H1 (cell line): ENCODE data around the gene ZNF316. TPM values are rescaled to one million over a fixed set of nuclear protein-coding genes. Genes with fewer than 3 reads are reported as not detected.
A peak's percentile ranks its signal among the peaks of the same experiment; 100 is the strongest.

Experiments used
- CTCF ChIA-PET: fragments of 300-600 bp; sonication (Branson Sonifier 250); formaldehyde crosslinking; loops from one replicate; lab custom pipeline; 2021; ENCODE audit not compliant: partially characterized antibody; lab: Charles Lee
- POLR2A ChIA-PET: fragments of 300-600 bp; sonication (Branson Sonifier 250); formaldehyde crosslinking; loops from one replicate; lab custom pipeline; 2021; ENCODE audit warnings: inconsistent platforms; ENCODE audit not compliant: partially characterized antibody; lab: Charles Lee
- DNase-seq, 2 experiments: peaks; one replicate each; pipeline versions ENCODE4 v3.0.0 to v3.0.0-alpha.2; 2010 to 2022; ENCODE audit warnings: low spot score in 2 of 2, low read depth in 1 of 2, mixed read lengths in 1 of 2
- FAIRE-seq: peaks from 2 replicates; lab custom pipeline; 2011; peaks lifted over from hg19 to GRCh38; lab: Jason Lieb, UNC
- H2AFZ ChIP-seq: 2 replicates; pipeline ENCODE4 v1.8.1; 2012; ENCODE audit warnings: low read length, inconsistent platforms
- H2AK5ac ChIP-seq: 2 replicates; pipeline ENCODE4 v1.6.1; 2013; ENCODE audit warnings: low read depth, low read length
- H2BK120ac ChIP-seq: replicated peaks from 2 replicates; pipeline ENCODE3; 2013; ENCODE audit warnings: low read depth, low read length, inconsistent platforms
- H2BK12ac ChIP-seq: 2 replicates; pipeline ENCODE4 v1.6.1; 2013; ENCODE audit warnings: low read depth, low read length
- H2BK15ac ChIP-seq: 2 replicates; pipeline ENCODE4 v1.6.1; 2013; ENCODE audit warnings: low read length
- H2BK20ac ChIP-seq: 2 replicates; pipeline ENCODE4 v1.6.1; 2013; ENCODE audit warnings: low read length
- H2BK5ac ChIP-seq: 2 replicates; pipeline ENCODE4 v1.6.1; 2013; ENCODE audit warnings: low read depth, low read length
- H3K14ac ChIP-seq: 2 replicates; pipeline ENCODE4 v1.6.1; 2013; ENCODE audit warnings: inconsistent platforms; ENCODE audit not compliant: insufficient read length
- H3K18ac ChIP-seq: 2 replicates; pipeline ENCODE4 v1.6.1; 2013; ENCODE audit warnings: low read length; ENCODE audit errors: extremely low read depth
- H3K23ac ChIP-seq: 2 replicates; pipeline ENCODE4 v1.6.1; 2013; ENCODE audit warnings: inconsistent platforms; ENCODE audit not compliant: insufficient read length
- H3K23me2 ChIP-seq: 2 replicates; pipeline ENCODE4 v1.6.1; 2013; ENCODE audit warnings: low read depth, low read length
- H3K27ac ChIP-seq: 2 replicates; pipeline ENCODE4 v1.6.1; 2011; ENCODE audit warnings: low read depth, low read length, inconsistent platforms
- H3K27me3 ChIP-seq, 4 experiments: replicated peaks in 1 of 4; 1 replicate in 1 of 4; 2 replicates in 3 of 4; pipeline versions ENCODE4 v1.6.1 to v1.8.1; 2011 to 2013; ENCODE audit warnings: low read length in 3 of 4, mild to moderate bottlenecking in 3 of 4, inconsistent platforms in 2 of 4, mixed read lengths in 2 of 4, moderate library complexity in 1 of 4; ENCODE audit not compliant: control insufficient read depth in 3 of 4, insufficient read depth in 3 of 4; ENCODE audit errors: extremely low read depth in 1 of 4
- H3K36me3 ChIP-seq, 4 experiments: 2 replicates each; pipeline versions ENCODE4 v1.6.1 to v1.8.1; 2011 to 2013; ENCODE audit warnings: mild to moderate bottlenecking in 4 of 4, low read length in 3 of 4, moderate library complexity in 2 of 4, control low read depth in 1 of 4, inconsistent platforms in 1 of 4; ENCODE audit not compliant: insufficient read depth in 4 of 4, control insufficient read depth in 2 of 4
- H3K4ac ChIP-seq: replicated peaks from 2 replicates; pipeline ENCODE3; 2013; ENCODE audit warnings: low read length, low read depth, mixed read lengths, inconsistent platforms; ENCODE audit not compliant: insufficient read length
- H3K4me1 ChIP-seq, 4 experiments: replicated peaks in 1 of 4; 1 replicate in 1 of 4; 2 replicates in 3 of 4; pipeline versions ENCODE4 v1.6.1 to v1.8.1; 2011 to 2013; ENCODE audit warnings: low read length in 3 of 4, inconsistent platforms in 2 of 4, mixed read lengths in 1 of 4; ENCODE audit not compliant: insufficient read depth in 4 of 4, control insufficient read depth in 3 of 4
- H3K4me2 ChIP-seq, 2 experiments: 2 replicates each; pipeline versions ENCODE4 v1.6.1 to v1.8.1; 2011 to 2013; ENCODE audit warnings: low read depth in 2 of 2, low read length in 2 of 2, control low read depth in 1 of 2, inconsistent platforms in 1 of 2, mild to moderate bottlenecking in 1 of 2; ENCODE audit not compliant: insufficient read depth in 1 of 2
- H3K4me3 ChIP-seq, 4 experiments: fragments of 200-600, 300-600 bp in 1 of 4; sonication (generic), shearing (Covaris generic), sonication (Bioruptor Twin) in 1 of 4; 2 replicates each; pipeline versions ENCODE4 v1.5.1 to v1.8.1; 2011 to 2016; ENCODE audit warnings: low read length in 4 of 4, low read depth in 3 of 4, control low read depth in 2 of 4, inconsistent platforms in 2 of 4, mild to moderate bottlenecking in 2 of 4, mixed read lengths in 1 of 4, moderate library complexity in 1 of 4; ENCODE audit not compliant: insufficient read depth in 2 of 4; ENCODE audit errors: extremely low read depth in 1 of 4
- H3K56ac ChIP-seq: replicated peaks from 2 replicates; pipeline ENCODE3; 2013; ENCODE audit warnings: low read depth, mild to moderate bottlenecking, mixed read lengths, low read length, inconsistent platforms; ENCODE audit not compliant: insufficient read length
- H3K79me1 ChIP-seq: 2 replicates; pipeline ENCODE4 v1.6.1; 2013; ENCODE audit warnings: low read depth, low read length, control low read depth
- H3K79me2 ChIP-seq, 2 experiments: 2 replicates each; pipeline versions ENCODE4 v1.6.1 to v1.8.1; 2012 to 2013; ENCODE audit warnings: low read length in 2 of 2, mild to moderate bottlenecking in 2 of 2, inconsistent platforms in 1 of 2; ENCODE audit not compliant: insufficient read depth in 2 of 2, control insufficient read depth in 1 of 2
- H3K9ac ChIP-seq, 4 experiments: replicated peaks in 1 of 4; 1 replicate in 1 of 4; 2 replicates in 3 of 4; pipeline versions ENCODE4 v1.6.1 to v1.8.1; 2011 to 2013; ENCODE audit warnings: low read depth in 3 of 4, low read length in 3 of 4, control low read depth in 2 of 4, mild to moderate bottlenecking in 2 of 4, moderate library complexity in 2 of 4, inconsistent platforms in 1 of 4; ENCODE audit errors: extremely low read depth in 1 of 4
- H3K9me3 ChIP-seq, 2 experiments: 2 replicates each; pipeline versions ENCODE4 v1.6.1 to v1.8.1; 2012 to 2013; ENCODE audit warnings: mild to moderate bottlenecking in 2 of 2, moderate library complexity in 2 of 2, control low read depth in 1 of 2, inconsistent platforms in 1 of 2, low read depth in 1 of 2, low read length in 1 of 2, mixed read lengths in 1 of 2; ENCODE audit not compliant: insufficient read depth in 2 of 2
- H4K20me1 ChIP-seq, 2 experiments: replicated peaks in 1 of 2; 2 replicates each; pipeline versions ENCODE3 to v1.8.1; 2011 to 2013; ENCODE audit warnings: inconsistent platforms in 2 of 2, low read length in 2 of 2, mild to moderate bottlenecking in 1 of 2; ENCODE audit not compliant: insufficient read depth in 2 of 2, control insufficient read depth in 1 of 2
- H4K5ac ChIP-seq: 2 replicates; pipeline ENCODE4 v1.6.1; 2013; ENCODE audit warnings: low read length, low read depth, mixed read lengths, inconsistent platforms; ENCODE audit not compliant: insufficient read length
- H4K8ac ChIP-seq: 2 replicates; pipeline ENCODE4 v1.8.0; 2013; ENCODE audit warnings: mild to moderate bottlenecking, moderate library complexity, low read length, inconsistent platforms; ENCODE audit not compliant: insufficient read depth; ENCODE audit errors: extremely low read depth
- H4K91ac ChIP-seq: replicated peaks from 2 replicates; pipeline ENCODE3; 2013; ENCODE audit warnings: low read length, mixed read lengths, inconsistent platforms; ENCODE audit not compliant: insufficient read length
- PHF8 ChIP-seq: fragments of 200-600 bp; sonication (generic); conservative IDR thresholded peaks from 2 replicates; pipeline ENCODE4 v1.7.1; 2012; ENCODE audit warnings: low read depth, mild to moderate bottlenecking, inconsistent platforms, low read length, moderate library complexity
- POLR2AphosphoS5 ChIP-seq: IDR thresholded peaks from 2 replicates; pipeline ENCODE4 v1.6.1; 2011; ENCODE audit warnings: low read depth, low read length
- TAF7 ChIP-seq: optimal IDR thresholded peaks from 2 replicates; pipeline ENCODE3; 2011; ENCODE audit warnings: low read depth, mild to moderate bottlenecking, inconsistent platforms, low read length, moderate library complexity, borderline replicate concordance
- ZNF274 ChIP-seq: IDR thresholded peaks from 2 replicates; pipeline ENCODE4 v1.7.0; 2012; ENCODE audit warnings: low read length, borderline replicate concordance; ENCODE audit errors: extremely low read depth
- WGBS, 2 experiments: shearing (Covaris generic) in 1 of 2; methylation state at CpG; one replicate each; pipeline versions ENCODE4 v1.1.6 to v1.1.7; 2013 to 2015; ENCODE audit warnings: low lambda C conversion rate in 2 of 2, mixed read lengths in 2 of 2, inconsistent platforms in 1 of 2, low coverage in 1 of 2, missing lambda C conversion rate in 1 of 2; ENCODE audit not compliant: insufficient replicate concordance in 2 of 2, insufficient coverage in 1 of 2, insufficient read length in 1 of 2; ENCODE audit errors: extremely low coverage in 1 of 2, missing lambda C conversion rate in 1 of 2; 5-methylcytosine and 5-hydroxymethylcytosine counted together
- polyA plus RNA-seq, 7 experiments: library from polyadenylated mRNA; depleted of rRNA in 3 of 7; stranded (reverse) in 5 of 7; unstranded in 2 of 7; fragments of >200 nt in 5 of 7; fragments of 200-250 nt in 2 of 7; gene quantifications; 1 replicate in 5 of 7; 2 replicates in 1 of 7; 4 replicates in 1 of 7; pipeline versions ENCODE4 v1.2.1 to v1.2.3, GENCODE V29; 2011 to 2013; ENCODE audit warnings: missing spikeins in 2 of 7, mixed read lengths in 2 of 7
- total RNA-seq: library from RNA; stranded (reverse); fragmentation: NEBNext Ultra II Directional; extraction: Animal tissue kit (Norgen Biotek cat#: 25700); gene quantifications from 2 replicates; pipeline ENCODE4 v1.2.1, GENCODE V29; 2021

Gene ZNF316
- total and polyA plus RNA-seq, 2 of the 8 experiments (the other 6 are each of a cell fraction or from before 2014, with no cell fraction given): 3.6 to 13.7 TPM

DNA sequence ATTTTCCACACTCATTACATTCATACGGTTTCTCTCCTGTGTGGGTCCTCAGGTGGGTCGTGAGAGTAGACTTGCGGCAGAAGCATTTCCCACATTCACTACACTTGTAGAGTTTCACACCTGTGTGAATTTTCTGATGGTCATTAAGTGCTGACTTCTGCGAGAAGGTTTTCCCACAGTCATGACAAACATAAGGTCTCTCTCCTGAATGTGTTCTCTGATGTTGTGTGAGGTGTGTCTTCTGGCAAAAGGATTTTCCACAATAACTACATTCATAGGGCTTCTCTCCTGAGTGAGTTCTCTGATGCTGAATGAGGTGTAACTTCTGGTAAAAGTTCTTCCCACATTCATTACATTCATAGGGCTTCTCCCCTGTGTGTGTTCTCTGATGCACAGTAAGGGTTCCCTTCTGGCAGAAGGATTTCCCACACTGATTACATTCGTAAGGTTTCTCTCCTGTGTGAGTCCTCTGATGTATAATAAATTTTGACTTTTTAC, 54.5 kb downstream of the ZNF316 start:
- no peak for FAIRE-seq

More for the DNA sequence above, 54.5 kb downstream of the ZNF316 start:
- Histone ChIP-seq H2BK5ac (no peak overlapping the region), H3K9ac (no peak overlapping the region), H4K8ac (no peak overlapping the region), H2BK20ac (no peak overlapping the region), H3K4me3 (peak overlapping the region in 1 of 4 experiments; percentile 7; a peak in 1 of 8 replicates), H3K23me2 (no peaks in the 10 kb centered on the region), H2AK5ac (no peak overlapping the region), H2BK120ac (no peak overlapping the region), H2BK12ac (no peak overlapping the region), H3K4ac (no peak overlapping the region), H3K27ac (no peak overlapping the region), H4K20me1 (no peaks in the 10 kb centered on the region), H3K56ac (no peak overlapping the region), H3K79me1 (no peaks in the 10 kb centered on the region), H3K4me1 (no peaks in the 10 kb centered on the region), H3K4me2 (no peak overlapping the region), H4K5ac (no peak overlapping the region), H4K91ac (no peak overlapping the region), H3K27me3 (no peaks in the 10 kb centered on the region), H2BK15ac (no peak overlapping the region), H2AFZ (no peak overlapping the region), H3K18ac (no peak overlapping the region), H3K9me3 (peaks cover 93 to 99% of the 10 kb centered on the region in 2 experiments), H3K23ac (no peak overlapping the region), H3K14ac (no peak overlapping the region), H3K36me3 (peaks cover 28 to 100% (median 84%) of the 10 kb centered on the region in 4 experiments), H3K79me2 (no peaks in the 10 kb centered on the region)
- ChIA-PET CTCF (no interaction called here), POLR2A (no interaction called here)
- TF ChIP-seq POLR2AphosphoS5: no peak
- TF ChIP-seq TAF7: no peak
- TF ChIP-seq ZNF274: peak; percentile 87
- TF ChIP-seq PHF8: no peak
- 90% methylated on average over 5 of the region's 5 CpGs; no CpG with 5 or more reads in 1 of the 2 experiments for WGBS, 2 experiments
- no peak for DNase-seq
